Cerebellar nuclear complex (tissue), 1 donor: ENCODE measurements around the gene C21orf91.

Experiments used
- DNase-seq, 2 experiments: peaks; one replicate each; lab custom pipeline; 2025; lab: John Stamatoyannopoulos, UW

Gene C21orf91

DNA sequence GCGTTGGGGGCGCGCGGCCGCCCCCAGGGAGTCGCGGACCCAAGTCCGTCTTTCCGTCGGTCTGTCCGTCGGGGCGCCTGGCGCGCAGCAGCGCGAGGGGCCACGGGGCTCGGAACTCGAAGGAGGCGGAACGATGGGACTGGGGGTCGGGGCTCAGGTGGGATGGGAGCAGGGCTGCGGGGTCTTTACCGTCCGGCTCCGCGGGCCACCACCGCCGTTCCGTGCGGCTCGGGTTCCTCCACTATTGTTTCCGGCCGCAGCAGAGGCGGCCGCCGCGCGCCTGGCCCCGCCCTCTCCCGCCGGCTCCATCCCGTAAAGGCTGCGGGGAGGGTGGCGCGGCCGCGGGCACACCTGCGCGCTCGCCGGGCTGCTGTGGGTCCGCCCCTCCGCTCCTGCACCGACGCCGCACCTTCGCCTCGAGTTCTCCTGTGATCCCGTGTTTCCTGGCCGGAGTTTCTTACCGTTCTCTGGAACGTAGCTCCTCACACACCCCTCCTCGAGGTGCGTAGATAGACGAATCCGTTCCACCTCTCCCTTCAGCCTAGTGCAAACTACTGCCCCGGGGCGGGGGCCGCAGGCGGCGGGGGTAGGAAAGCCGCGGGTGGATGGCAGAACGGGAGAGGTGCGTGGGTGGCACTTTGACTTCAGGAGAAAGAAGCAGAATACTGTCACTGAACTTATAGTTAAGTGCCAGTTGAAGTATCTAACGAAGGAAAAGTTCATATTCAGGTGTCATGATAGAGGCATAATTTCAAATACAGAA lies at the start of gene C21orf91:
TSS of gene C21orf91 (minus strand) at position 243 of the 763 bp plus-strand sequence. CDS start 1,038 bp downstream, outside the sequence.
- DNase-seq, result no peak

DNA sequence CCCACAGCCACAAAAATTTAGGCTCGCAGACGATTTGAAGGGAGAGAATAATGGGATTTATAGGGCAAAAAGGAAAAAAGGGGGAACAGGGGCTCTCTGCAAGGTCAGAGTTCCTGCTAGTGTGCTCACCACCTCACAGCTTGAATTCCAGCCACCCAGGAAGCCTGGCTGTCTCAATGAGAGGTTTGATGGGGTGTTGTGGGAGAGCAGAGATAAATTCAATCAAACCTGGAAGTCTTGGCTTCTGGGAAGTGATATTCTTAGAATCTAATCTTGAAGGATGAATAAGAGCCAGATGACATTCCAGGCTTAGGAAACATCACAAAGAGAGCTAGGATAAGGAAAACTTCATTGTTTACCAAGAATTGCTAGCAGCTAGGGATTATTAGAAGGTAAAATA lies 47.4 kb upstream of the C21orf91 start:
- DNase-seq, result no peak

DNA sequence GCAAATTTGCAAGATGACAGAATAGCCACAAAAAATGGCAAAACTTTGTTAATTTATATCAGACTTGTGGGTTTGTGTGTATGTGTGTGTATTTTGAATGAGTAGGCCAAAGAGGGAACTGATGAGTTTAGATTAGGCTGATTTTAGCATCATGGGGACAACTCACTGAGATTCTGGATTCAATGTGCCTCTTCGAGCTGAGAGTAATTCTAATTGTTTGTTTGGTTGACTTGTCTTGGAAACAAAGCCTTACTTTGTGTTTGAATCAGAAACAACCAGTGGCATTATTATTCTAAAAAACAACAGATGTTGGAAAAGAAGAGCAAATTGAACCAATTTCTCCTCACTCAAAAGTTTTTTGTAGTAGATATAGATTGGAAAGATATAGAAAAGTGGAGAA lies 40.5 kb upstream of the C21orf91 start:
- no peak for DNase-seq

DNA sequence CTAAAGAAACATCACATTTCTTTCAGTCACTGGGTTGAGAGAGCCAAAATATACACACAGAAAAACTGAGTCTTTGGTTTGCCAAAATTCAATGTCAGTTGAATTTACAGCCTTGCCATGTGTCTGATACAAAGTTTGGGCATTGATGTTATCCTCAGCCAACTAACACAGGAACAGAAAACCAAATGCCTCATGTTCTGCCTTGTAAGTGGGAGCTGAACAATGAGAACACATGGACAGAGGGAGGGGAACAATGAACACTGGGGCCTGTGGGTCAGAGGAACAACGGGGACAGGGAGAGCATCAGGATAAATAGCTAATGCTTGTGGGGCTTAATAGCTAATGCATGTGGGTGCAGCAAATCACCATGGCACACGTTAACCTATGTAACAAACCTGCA lies 39.6 kb upstream of the C21orf91 start:
- DNase-seq, result no peak

DNA sequence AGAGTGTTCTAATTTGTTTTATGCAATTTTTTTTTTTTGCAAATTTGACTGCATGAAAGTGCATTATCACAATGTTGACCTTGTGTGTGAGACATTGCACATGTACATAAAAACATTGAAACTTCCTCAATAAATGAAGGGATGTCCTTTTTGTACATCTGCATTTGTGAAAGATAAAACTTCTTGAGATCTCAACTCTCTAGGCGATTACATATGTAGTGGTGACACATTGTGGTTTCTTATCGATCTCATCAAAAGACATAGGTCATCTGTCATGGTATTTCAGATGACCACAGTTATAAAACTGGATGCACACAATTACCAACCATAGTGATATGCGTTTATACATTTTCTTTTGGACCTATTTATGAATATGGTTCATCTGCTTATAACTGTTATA lies 35.6 kb upstream of the C21orf91 start:
- no peak for DNase-seq

DNA sequence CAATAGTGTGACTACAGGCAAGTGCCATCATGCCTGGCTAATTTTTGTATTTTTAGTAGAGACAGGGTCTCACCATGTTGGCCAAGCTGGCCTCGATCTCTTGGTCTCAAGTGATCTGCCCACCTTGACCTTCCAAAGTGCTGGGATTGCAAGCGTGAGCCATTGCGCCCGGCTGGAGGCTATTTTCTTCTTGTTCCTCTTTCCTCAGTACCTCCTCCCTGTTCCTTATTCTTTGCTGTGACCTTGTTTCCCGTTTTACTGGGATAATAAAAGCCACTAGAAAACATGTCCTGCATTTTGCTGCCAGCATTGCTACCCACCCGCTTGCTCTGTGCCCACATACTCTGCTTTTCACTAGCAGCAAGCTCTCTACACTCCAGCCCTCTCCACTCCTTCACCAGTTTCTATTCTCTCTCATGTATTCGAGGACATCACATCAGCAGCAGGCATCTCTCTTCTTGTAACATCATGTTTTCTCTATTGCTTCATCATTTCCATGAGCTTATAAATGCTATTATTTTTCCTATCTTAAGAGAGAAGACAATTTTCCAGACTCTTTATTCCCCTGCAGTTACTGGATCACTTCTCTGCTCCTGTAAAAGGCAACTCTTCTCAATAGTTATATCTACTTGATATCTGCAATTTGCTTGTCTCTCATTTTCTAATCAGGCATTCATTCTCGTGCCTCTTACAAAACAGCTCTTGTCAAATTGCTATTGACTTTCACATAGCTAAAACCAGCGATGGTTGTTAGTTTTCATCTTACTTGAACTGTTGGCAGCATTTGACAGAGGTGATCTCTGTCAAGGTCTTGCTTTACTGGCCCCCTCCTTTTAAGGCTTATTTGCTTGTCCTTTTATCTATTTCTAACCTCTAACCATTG lies 34.5 kb upstream of the C21orf91 start:
- no peak for DNase-seq

DNA sequence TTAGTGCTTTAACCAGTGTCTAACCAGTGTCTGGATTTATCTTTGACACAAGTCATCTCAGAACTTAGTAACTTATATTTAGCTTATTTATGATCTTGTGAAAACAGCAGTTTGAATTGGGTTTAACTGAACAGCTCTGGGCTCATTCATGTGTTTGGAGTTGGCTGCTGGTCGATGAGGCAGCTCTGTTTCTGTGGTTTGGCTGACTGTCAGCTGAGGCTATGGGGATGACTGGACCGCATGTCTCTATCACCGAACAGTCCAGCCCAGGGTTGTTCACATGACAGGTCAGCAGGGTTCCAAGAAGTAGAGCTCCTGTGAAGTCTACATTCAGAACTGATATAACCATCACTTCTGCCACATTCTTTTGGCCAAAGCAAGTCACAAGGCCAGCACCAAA lies 29.1 kb upstream of the C21orf91 start:
- DNase-seq, result no peak

DNA sequence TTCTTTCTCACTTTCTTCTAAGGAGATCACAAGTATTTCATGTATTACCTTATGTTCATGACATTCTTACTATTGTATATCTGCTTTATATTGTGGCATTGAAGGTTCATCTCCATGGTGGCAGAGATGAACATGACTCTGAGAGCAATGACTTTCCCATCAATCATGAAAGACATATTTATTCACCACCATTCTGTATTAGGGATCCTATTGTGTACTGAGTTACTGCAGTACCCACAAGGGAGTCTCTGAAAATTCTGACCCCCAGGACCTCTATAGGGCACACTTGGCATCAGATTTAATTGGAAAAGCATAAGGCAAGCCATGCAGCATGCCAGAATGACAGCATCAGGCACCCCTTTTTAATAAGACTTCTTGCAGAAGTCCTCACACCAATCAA lies 21.9 kb upstream of the C21orf91 start:
- DNase-seq, result no peak

DNA sequence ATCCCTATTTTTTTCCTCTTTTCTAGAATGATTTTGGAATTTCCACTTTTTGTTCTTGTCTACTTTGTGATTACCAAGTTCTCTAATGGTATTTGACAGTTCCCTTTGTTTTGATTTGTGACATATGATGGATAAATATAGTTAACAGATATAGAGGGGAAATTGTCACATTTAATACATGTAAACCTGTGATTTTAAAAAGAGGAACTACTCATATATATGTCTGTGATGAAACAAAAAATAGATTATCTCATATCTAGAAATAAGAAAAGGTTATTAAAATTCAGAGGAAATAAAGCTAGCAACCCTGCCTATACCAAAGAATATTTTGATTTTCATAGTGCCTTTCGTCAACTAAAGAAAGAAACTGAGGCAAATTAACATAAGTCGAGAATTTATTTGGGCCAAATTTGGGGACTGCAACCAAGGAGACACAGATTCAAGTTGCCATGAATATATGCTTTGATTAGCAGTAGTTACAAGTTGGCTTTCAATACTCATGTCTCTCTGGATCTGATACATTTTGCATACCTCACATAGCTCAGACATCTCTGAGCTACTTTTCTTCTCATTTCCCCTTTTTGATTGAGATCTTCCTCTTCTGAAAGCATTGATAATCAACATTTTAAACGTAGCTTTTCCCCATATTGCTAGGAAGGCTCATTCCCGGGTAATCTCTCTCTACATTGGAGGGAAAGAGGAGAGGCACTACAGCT lies 15.6 kb upstream of the C21orf91 start:
- no peak for DNase-seq

DNA sequence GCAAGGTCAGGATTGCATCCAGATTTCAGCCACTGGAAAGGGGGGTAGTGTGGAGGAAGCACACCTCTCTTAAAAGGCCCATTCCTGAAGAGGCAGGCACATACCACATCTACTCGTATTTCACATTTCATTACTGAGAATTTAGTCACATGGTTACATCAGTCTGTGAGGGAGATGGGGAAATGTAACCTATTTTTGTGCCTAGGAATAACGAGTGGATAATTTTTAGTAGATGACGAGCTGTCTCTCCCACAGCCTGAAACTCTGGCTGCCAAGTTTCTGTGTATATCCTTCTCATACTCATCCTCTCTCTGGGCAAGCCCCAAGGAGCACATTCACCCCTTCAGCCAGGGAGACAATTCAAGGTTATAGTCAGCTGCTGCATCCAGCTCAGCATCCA lies 10.3 kb upstream of the C21orf91 start:
- DNase-seq, result no peak

DNA sequence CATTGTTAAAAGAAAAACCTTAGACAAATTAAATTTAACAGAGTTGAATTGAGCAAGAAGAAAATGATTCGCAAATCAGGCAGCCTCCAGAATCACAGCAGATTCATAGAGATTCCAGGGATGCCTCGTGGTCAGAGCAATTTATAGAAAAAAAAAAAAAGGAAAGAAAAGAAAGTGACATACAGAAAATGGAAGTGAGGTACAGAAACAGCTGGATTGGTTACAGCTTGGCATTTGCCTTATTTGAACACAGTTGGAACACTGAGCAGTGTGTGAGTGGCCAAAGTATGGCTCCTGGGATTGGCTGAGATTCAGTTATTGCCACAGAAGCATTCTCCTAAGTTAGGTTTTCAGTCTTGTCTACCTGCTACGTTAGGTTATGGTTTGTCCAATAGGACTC lies 9.1 kb upstream of the C21orf91 start:
- no peak for DNase-seq

DNA sequence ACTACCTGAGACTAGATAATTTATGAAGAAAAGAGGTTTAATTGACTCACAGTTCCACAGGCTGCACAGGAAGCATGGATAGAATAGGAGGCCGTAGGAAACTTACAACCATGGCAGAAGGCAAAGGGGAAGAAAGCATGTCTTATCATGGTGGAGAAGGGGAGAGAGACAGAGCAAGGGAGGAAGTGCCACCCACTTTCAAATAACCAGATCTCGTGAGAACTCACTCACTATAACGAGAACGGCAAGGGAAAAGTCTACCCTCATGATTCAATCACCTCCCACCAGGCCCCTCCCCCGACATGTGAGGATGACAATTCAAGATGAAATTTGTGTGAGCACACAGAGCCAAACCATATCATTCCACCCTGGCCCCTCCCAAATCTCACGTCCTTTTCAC lies 4.7 kb upstream of the C21orf91 start:
- DNase-seq, result no peak

DNA sequence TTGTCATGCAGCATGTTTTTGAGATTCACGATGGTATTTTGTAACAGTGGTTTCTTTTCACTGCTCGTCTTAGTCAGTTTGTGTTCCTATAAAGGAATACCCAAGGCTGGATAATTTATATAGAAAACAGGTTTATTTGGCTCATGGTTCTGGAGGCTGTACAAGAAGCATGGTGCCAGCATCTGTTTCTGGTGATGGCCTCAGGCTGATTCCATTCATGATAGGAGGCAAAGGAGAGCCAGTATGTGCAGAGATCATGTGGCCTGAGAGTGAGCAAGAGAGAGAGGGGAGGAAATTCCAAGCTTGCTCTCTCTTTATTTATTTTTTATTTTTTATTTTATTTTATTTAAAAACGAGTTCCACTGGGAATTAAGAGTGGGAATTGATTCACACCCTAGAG lies 2.0 kb upstream of the C21orf91 start:
- no peak for DNase-seq

DNA sequence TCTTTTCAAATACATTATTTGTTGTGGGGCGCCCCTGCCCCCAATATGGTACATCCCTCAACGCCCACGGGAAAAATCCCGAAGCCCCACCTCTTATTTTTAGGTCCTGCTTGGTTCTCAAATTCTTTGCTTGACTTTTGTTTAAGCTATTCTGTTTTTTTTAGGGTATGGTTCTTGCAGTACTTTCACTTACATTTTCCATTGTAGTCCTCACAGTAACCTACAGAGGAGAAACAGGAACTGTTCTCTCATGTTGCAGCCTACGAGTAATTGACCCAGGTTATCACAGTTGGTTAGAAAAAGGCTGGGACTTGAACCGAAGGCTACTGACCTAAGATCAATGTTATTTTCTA lies 697 bp upstream of the C21orf91 start:
- no peak for DNase-seq

DNA sequence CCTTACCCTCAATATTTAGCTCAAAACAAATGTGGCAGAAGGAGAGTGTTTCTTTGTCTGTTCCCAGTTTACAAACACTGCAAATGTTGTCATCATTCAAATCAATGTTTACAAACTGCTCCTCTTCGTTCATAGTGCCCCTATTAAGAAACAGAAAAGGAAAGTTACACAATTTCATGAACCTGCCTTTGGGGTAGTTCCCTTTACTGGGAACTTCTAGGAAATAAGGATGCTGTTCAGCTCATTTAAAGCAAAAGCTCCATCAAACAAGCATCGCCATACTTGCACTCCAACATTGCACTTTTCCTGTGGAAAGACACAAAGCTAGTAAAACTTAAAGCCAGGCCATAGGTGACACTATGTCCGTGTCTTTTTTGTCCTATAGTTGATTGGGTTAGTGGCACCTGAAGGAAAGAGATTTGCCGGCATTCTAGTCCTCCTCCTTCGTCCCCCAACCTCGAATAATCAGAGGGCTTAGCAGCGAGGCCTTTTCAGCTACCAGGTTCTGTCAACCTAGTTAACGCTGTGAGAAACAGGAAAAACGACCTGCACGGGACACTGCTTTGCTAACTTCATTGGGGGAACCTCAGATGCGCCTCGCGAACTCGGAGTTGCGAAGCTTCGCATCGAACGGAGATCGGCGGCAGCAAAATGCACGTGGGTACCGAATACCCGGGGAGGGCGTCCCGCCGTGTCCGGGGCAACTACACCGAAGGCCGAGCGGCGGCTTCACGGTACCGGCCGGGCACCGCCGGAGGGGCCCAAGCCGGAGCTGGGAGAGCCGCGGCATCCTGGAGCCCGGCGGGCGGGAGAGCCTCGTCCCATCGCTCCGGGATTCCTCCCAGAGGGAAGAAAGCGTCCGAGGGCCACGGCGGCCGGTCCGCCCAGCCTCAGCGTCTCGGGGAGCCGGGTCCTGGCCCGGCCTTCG lies 706 bp downstream of the C21orf91 start:
- DNase-seq, result no peak

DNA sequence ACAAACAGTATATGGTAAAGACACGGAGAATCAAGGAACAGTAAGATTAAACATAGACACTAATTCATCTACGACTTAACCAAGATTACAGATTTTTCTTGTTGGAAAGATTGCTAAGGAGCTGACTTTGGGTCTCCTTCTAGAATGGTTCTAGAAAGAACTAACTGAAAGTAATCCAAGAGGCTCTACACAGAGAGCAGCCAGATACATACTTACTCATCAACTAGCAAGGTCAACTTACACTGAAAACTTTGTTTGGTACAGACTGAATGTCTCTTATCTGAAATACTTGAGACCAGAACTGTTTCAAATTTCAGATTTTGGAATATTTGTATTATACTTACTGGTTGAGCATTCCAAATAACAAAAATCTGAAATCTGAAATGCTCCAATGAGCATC lies 5.8 kb downstream of the C21orf91 start:
- DNase-seq, result no peak

DNA sequence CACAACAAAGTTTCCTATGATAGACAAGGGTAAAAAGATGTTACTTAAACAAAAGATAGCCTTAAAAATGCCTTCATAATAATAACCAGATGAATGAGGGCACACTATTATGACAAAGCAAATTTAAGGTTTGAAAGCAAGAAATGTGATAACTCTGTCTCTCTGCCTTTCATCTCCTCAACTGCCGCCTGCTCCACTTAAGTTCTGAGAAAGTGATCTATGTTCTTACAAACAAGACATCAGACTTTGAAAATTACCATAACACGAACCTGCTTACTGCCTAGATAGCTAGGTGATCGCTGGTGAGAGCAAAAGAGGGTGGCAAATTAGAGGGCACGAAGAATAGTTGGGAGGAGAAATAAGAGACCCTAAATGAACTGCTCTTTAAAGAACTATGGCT lies 13.2 kb downstream of the C21orf91 start:
- no peak for DNase-seq

DNA sequence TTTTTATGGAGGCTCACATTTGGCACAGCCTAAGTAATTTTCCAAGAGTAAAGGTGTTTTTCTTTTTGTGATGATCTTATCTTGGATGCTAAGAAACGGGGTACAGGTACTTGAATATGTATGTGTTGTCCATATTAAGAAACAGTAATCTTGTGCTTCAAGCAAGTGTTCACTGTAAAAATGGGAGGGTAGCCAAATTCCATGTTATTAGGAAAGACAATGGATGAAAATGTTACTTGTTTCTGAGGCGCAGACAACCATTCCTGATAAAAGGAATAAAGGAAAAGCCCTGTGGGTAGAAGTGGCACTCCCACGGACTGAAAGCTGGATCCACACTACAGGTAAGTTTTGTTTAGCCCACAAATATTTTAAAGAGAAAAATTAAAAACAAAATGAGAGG lies 15.6 kb downstream of the C21orf91 start:
- no peak for DNase-seq

DNA sequence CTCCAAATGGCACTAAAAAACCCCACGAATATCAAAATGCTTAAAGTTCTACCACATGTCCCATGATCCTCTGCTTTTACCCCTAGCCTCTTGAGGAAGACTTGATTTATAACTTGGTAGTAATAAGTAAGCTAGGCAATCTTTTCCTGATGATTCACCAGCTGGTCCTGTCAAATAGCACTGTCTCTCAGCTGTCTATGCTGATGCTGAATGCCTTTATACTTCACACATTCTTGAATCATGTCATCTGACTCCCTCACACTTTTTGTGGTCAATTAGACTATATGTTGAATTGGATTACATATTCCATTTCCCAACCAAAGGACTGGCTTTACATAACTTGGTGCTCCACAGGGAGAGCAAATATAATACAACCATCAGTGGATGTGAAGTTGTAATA lies 16.6 kb downstream of the C21orf91 start:
- no peak for DNase-seq

DNA sequence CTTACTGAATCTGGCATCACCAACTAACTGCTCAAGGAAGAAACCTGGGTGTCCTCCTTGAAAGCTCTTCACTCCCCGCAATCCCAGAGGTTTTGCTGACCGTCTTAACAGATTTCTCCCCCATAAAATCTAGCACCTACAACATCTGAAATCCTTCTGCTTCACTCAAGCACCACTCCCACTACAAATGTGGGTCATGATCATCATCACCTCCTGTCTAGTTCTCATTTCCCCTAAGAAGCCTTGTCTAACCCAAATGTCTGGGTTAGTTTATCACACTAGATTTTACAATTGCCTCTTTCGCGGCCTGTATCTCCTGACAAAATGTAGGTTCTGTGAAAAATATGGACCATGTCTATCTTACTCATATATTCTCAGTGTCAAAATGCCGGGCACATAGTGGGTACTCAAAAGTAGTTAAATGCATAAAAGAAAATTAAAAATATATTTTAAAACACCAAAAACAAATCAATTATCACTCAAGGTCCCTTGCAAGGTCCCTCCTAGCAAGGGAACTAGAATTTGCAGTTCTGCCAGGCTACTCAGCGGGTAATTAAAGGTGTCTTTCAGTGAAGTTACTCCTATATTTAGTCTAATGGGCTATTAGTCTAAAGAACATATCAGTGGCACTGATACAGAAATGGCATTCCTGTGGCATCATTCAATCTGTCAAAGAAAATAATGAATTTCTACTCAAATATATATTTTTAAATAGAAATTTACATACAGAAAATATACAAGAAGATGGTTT lies 19.6 kb downstream of the C21orf91 start:
- DNase-seq, result no peak

DNA sequence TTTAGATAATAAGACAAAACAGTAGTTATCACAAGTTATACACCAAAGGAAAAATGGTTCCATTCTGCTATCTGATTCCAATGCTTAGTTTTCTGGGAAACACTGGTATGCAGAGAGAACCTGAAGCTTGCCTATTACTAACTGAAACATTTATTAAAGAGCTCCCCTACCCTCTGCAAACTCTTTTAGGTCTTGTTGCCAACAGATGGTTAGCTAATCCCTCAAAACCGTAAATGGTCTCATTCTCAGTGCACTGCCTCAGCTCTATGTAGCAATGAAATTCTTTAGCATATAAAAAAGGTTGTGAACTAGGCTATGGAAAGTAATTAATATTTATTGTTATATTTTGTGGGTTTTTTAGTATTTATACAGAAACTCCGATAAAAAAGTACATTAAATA lies 20.4 kb downstream of the C21orf91 start:
- DNase-seq, result no peak
